Endometrium (tissue), 2 donors: ENCODE results near the gene NABP1.
A peak's percentile ranks its signal among the peaks of the same experiment; 100 is the strongest.

Experiments
- FAIRE-seq: peaks from 2 replicates; lab custom pipeline; 2012; peaks lifted over from hg19 to GRCh38; lab: Jason Lieb, UNC
- donor health status: control.
- donor health status: control.

The NABP1 gene

DNA sequence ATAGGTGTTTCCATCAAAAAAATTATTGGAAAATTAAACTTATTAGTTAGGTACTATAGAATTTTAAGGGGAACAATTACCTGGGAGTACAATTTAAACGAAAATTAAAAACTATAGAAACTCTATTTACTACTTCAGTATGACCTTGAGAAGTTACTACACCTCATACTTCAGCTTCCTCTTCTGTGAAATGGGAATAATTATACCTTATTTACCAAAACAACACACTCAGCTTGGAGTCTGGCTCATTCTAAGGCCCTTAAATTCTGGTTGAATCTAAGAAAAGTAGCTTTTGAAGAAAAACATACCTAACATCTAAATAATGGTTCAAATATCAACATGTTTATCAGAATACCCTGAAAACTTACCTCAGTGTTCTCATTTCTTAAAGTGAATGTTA is 2.7 kb downstream of the NABP1 start:
- no peak for FAIRE-seq

- FAIRE-seq = no peak
Measured at GRCh38 chr2:191682126-191682525, 4.2 kb downstream of the NABP1 start.

- no peak for FAIRE-seq
Measured at GRCh38 chr2:191686066-191686465, 8.1 kb downstream of the NABP1 start.

DNA sequence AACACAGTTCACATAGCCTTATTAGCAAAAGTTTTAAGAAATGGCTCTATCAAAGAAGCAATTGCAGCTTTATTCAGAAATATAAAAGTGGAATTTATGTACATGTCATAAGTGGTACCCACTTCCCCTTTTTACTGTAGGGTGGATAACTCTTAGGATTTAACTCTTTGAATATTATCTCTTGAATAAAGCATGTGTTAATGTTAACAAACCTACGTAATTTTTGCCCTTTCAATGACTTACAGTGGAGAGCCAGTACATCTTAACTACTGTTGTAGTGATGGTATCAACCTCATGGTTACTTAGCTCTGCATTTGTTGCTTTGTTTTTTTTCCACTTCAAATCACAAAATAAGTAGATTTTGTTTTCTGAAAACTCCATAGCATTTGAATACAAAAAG is 8.8 kb downstream of the NABP1 start:
- FAIRE-seq = no peak

DNA sequence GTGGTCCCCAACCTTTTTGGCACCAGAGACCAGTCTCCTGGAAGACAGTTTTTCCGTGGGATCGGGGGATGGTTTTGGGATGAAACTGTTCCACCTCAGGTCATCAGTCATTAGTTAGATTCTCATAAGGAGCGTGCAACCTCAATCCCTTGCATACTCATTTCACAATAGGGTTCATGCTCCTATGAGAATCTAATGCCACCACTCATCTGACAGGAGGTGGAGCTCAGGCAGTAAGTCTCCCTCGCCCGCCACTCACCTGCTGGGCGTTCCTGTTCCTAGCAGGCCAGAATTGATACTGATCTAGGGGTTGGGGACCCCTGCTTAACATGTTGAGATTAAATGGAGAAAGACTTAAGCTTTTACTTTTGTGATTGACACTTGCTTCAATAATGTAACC is 9.9 kb downstream of the NABP1 start:
- FAIRE-seq = no peak

- no peak for FAIRE-seq
Measured at GRCh38 chr2:191688934-191689695, 11.2 kb downstream of the NABP1 start.

GRCh38 chr2:191690327-191690726 is 12.4 kb downstream of the NABP1 start:
- FAIRE-seq = no peak

- peak; percentile 95 for FAIRE-seq
Measured at GRCh38 chr2:191691016-191691735, 13.2 kb downstream of the NABP1 start.

DNA sequence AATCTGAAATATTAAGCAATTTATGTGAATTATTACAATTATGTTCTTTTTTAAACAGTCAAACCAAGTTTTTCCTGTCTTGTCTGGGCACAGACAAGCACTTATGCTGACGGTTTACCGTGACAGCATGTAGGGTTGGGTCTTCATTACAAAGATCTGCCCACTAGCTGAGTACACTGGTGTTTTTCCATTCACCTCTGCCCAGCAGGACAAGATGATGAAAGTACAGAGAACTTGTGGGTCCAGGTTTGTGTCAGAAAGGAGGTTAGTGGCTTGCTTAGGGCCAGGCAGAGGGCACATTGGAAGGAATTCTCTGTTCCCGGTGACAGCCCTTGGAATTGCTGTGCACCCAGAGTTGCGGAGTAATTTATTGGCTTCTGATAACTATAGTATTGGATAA is 14.0 kb downstream of the NABP1 start:
- FAIRE-seq = no peak

DNA sequence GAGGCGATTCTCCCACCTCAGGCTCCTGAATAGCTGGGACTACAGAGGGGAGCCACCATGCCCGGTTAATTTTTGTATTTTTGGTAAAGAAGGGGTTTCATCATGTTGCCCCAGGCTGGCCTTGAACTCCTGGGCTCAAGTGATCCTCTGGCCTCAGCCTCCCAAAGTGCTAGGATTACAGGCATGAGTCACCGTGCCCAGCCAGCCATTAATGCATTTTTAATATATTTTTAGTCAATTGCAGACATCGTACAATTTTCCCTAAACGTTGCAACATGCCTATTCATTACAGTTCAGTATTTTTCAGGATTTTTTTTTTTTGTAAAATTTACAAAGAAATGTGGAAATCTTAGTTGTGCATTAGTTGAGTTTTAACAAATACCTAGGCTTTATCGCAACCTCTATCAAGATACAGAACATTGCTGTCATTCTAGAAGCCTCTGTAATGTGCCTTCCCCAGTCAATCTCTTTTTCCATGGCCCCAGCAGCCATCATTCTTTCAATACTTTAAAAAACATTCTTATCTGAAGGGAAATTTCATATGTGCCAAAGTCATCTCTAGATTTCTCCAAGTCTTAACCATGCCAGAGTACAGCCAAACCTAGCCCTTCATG is 14.7 kb downstream of the NABP1 start:
- no peak for FAIRE-seq

- FAIRE-seq = no peak
Measured at GRCh38 chr2:191693166-191693565, 15.2 kb downstream of the NABP1 start.

- no peak for FAIRE-seq
Measured at GRCh38 chr2:191693778-191694177, 15.8 kb downstream of the NABP1 start.

GRCh38 chr2:191696001-191696400 is 18.1 kb downstream of the NABP1 start:
- no peak for FAIRE-seq

- no peak for FAIRE-seq
Measured at GRCh38 chr2:191696966-191697365, 19.0 kb downstream of the NABP1 start.

GRCh38 chr2:191697870-191698269 is 19.9 kb downstream of the NABP1 start:
- FAIRE-seq = no peak

GRCh38 chr2:191699341-191699945 is 21.5 kb downstream of the NABP1 start:
- FAIRE-seq = peak; percentile 37

- FAIRE-seq = no peak
Measured at GRCh38 chr2:191701029-191701428, 23.1 kb downstream of the NABP1 start.

- FAIRE-seq = no peak
Measured at GRCh38 chr2:191701696-191702095, 23.8 kb downstream of the NABP1 start.

DNA sequence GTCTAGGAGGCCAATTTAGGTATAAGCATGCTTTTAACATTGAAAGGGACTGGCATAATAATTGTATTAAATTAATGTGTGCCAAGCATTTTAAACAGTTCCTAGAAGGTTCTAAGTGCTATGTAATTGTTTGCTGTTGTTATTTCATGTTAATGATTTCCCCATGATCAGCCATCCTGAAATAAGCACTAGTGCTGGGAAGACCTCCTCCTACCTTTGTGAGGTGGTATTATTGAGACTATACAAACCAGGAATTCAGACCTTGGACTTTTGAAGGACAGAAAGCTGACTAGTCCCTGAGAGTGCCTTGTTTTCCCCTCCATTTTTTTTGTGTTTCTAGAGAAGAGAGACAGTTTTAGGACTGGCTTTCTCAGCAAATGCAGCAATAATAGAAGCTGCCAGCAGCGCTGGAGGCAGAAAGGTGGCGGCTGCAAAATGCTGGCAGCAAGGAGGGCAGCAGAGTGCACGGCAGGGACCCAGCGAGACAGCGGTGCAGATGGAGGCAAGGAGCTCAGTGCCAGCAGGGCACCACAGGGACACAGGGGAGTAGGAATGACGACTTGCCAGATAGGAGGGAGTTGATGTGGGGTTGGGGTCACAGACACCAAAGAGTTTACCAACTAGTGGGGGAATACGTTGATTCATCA is 25.3 kb downstream of the NABP1 start:
- no peak for FAIRE-seq

GRCh38 chr2:191705084-191705483 is 27.1 kb downstream of the NABP1 start:
- FAIRE-seq = no peak

DNA sequence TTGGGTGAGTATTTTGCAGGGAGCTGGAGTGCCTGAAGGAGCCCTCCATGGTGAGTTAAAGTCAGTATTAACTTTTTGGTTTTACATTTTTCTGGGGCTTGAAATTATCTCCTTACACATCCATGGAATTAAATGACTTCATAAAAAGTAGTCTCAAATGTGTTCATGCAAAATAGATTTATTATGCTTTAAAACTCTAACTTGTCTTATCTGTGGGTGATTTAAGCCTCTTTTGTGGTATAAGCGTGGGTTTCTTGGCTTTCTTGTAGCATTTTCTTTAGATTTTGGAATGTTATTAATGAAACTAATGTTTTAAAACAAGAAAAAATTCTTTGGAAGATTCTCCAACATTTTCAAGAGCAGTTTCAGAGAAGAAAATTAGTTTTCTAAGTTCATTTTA is 27.8 kb downstream of the NABP1 start:
- no peak for FAIRE-seq

GRCh38 chr2:191706791-191707190 is 28.9 kb downstream of the NABP1 start:
- FAIRE-seq = no peak
